CD4-positive, alpha-beta memory T cell (primary cell): ENCODE data around the gene STK39. TPM values are rescaled to one million over a fixed set of nuclear protein-coding genes. Genes with fewer than 3 reads are reported as not detected.
A peak's percentile ranks its signal among the peaks of the same experiment; 100 is the strongest.

ENCODE experiments used
- CTCF ChIA-PET: fragments of 350-600 bp; sonication (Branson Sonifier 250); formaldehyde crosslinking; loops from one replicate; lab custom pipeline; 2021; ENCODE audit warnings: inconsistent platforms; ENCODE audit not compliant: partially characterized antibody; lab: Charles Lee
- POLR2A ChIA-PET: fragments of 350-600 bp; sonication (Branson Sonifier 250); formaldehyde crosslinking; loops from one replicate; lab custom pipeline; 2021; ENCODE audit not compliant: partially characterized antibody; lab: Charles Lee
- DNase-seq, 5 donors: peaks; one replicate each; pipeline versions ENCODE4 v3.0.0 to v3.0.0-alpha.2; 2020 to 2022; ENCODE audit warnings: mixed read lengths in 1 of 5
- H3K27ac ChIP-seq: one replicate; pipeline ENCODE4 v1.7.0; 2013; ENCODE audit warnings: low read depth, low read length
- H3K27me3 ChIP-seq: 2 replicates; pipeline ENCODE4 v1.7.0; 2013; ENCODE audit warnings: mild to moderate bottlenecking, low read length, moderate library complexity; ENCODE audit not compliant: insufficient read depth
- H3K36me3 ChIP-seq: 2 replicates; pipeline ENCODE4 v1.7.0; 2013; ENCODE audit warnings: mild to moderate bottlenecking, low read length, moderate library complexity; ENCODE audit not compliant: insufficient read depth
- H3K4me1 ChIP-seq: 2 replicates; pipeline ENCODE4 v1.7.0; 2013; ENCODE audit warnings: mild to moderate bottlenecking, low read length, moderate library complexity; ENCODE audit not compliant: insufficient read depth
- H3K4me3 ChIP-seq, 2 donors: one replicate each; pipeline ENCODE4 v1.7.0; 2013; ENCODE audit warnings: low read length in 2 of 2, mild to moderate bottlenecking in 1 of 2
- H3K9me3 ChIP-seq, 2 donors: one replicate each; pipeline ENCODE4 v1.7.0; 2013; ENCODE audit warnings: low read length in 2 of 2, control low read depth in 1 of 2; ENCODE audit not compliant: control insufficient read depth in 1 of 2
- H3K27ac Mint-ChIP-seq, 7 donors: one replicate each; pipeline ENCODE4 v1.8.0; 2020 to 2021; ENCODE audit warnings: mixed read lengths in 7 of 7, mild to moderate bottlenecking in 6 of 7, inconsistent platforms in 3 of 7, moderate library complexity in 3 of 7
- H3K27me3 Mint-ChIP-seq, 2 donors: one replicate each; pipeline ENCODE4 v1.8.0; 2020 to 2021; ENCODE audit warnings: mixed read lengths in 2 of 2
- H3K36me3 Mint-ChIP-seq, 2 donors: one replicate each; pipeline ENCODE4 v1.8.0; 2020 to 2021; ENCODE audit warnings: mixed read lengths in 2 of 2, inconsistent platforms in 1 of 2, mild to moderate bottlenecking in 1 of 2
- H3K4me1 Mint-ChIP-seq, 4 donors: one replicate each; pipeline ENCODE4 v1.8.0; 2020 to 2021; ENCODE audit warnings: mixed read lengths in 4 of 4, mild to moderate bottlenecking in 1 of 4
- H3K4me3 Mint-ChIP-seq, 8 donors: one replicate each; pipeline ENCODE4 v1.8.0; 2020 to 2021; ENCODE audit warnings: mixed read lengths in 8 of 8, mild to moderate bottlenecking in 7 of 8, moderate library complexity in 6 of 8, inconsistent platforms in 3 of 8
- H3K9me3 Mint-ChIP-seq, 8 donors: one replicate each; pipeline ENCODE4 v1.8.0; 2020 to 2021; ENCODE audit warnings: mixed read lengths in 8 of 8, mild to moderate bottlenecking in 5 of 8, inconsistent platforms in 3 of 8, moderate library complexity in 1 of 8
- intact Hi-C: fragments of 100-400 bp; cut with micrococcal nuclease; formaldehyde crosslinking; loops from one replicate; pipeline ENCODE4 v1.15.1; 2023
- polyA plus RNA-seq, 2 donors: library from polyadenylated mRNA; unstranded; fragments of 300-500 nt; fragmentation: Illumina TruSeq; gene quantifications; one replicate each; pipeline ENCODE4 v1.2.3, GENCODE V29; 2021
- total RNA-seq, 2 experiments: library from RNA; stranded (reverse); gene quantifications; one replicate each; pipeline ENCODE4 v1.2.3, GENCODE V29; 2021

The STK39 gene
- total and polyA plus RNA-seq, 4 experiments from 2014 or later, result 4.9 to 27.3 (median 18.2) TPM

- Mint-ChIP-seq H3K4me3 (no peak overlapping the region), H3K4me1 (peaks cover 0 to 4% (median 1%) of the 10 kb centered on the region in 4 donors), H3K27me3 (no peaks in the 10 kb centered on the region), H3K36me3 (peaks cover 38 to 41% of the 10 kb centered on the region in 2 donors), H3K9me3 (no peaks in the 10 kb centered on the region), H3K27ac (no peak overlapping the region)
- Histone ChIP-seq H3K27ac (no peak overlapping the region), H3K36me3 (no peaks in the 10 kb centered on the region), H3K9me3 (no peaks in the 10 kb centered on the region), H3K4me1 (no peaks in the 10 kb centered on the region), H3K4me3 (no peak overlapping the region), H3K27me3 (no peaks in the 10 kb centered on the region)
- intact Hi-C loops, result no loop called here
- ChIA-PET POLR2A (no interaction called here), CTCF (no interaction called here)
- DNase-seq, result no peak
Observed at GRCh38 chr2:168114040-168114439, 133.4 kb downstream of the STK39 start.

GRCh38 chr2:168107322-168107721 is 140.1 kb downstream of the STK39 start:
- H3K36me3 Mint-ChIP-seq, result peaks cover 46 to 48% of the 10 kb centered on the region in 2 donors

GRCh38 chr2:168105127-168105683 is 142.2 kb downstream of the STK39 start:
- CTCF ChIA-PET, result interaction anchor here (1.2 to 3.5 kb wide), 2 partner anchors 10 to 13 kb away, joined by 3 to 32 read pairs; no protein-coding TSS in a partner anchor
- Histone ChIP-seq H3K4me3 (no peak overlapping the region), H3K27ac (no peak overlapping the region), H3K9me3 (no peaks in the 10 kb centered on the region), H3K4me1 (no peaks in the 10 kb centered on the region), H3K36me3 (peaks cover 4% of the 10 kb centered on the region), H3K27me3 (no peaks in the 10 kb centered on the region)
- Mint-ChIP-seq H3K4me1 (peaks cover 0 to 4% (median 2%) of the 10 kb centered on the region in 4 donors), H3K36me3 (peaks cover 49 to 50% of the 10 kb centered on the region in 2 donors), H3K27ac (no peak overlapping the region), H3K9me3 (peaks cover 0 to 2% (median 0%) of the 10 kb centered on the region in 8 donors), H3K4me3 (no peak overlapping the region), H3K27me3 (no peaks in the 10 kb centered on the region)
- intact Hi-C loops, result no loop called here
- DNase-seq, result no peak
- POLR2A ChIA-PET, result no interaction called here

More at GRCh38 chr2:168107322-168107721, 140.1 kb downstream of the STK39 start:
- no peak overlapping the region for H3K4me3 ChIP-seq
- no peak for DNase-seq
- POLR2A ChIA-PET, result no interaction called here
- Mint-ChIP-seq H3K27me3 (no peaks in the 10 kb centered on the region), H3K9me3 (peaks cover 0 to under 1% (median 0%) of the 10 kb centered on the region in 8 donors), H3K27ac (no peak overlapping the region), H3K4me3 (no peak overlapping the region), H3K4me1 (peaks cover 0 to 4% (median 3%) of the 10 kb centered on the region in 4 donors)
- CTCF ChIA-PET, result interaction anchor here (3.5 kb wide), 1 partner anchor 11 kb away, joined by 32 read pairs; no protein-coding TSS in a partner anchor
- no peaks in the 10 kb centered on the region for H3K4me1 ChIP-seq
- H3K36me3 ChIP-seq, result peaks cover 4% of the 10 kb centered on the region
- intact Hi-C loops, result no loop called here
- no peaks in the 10 kb centered on the region for H3K27me3 ChIP-seq
- no peak overlapping the region for H3K27ac ChIP-seq
- H3K9me3 ChIP-seq, result no peaks in the 10 kb centered on the region

- Histone ChIP-seq H3K27me3 (no peaks in the 10 kb centered on the region), H3K9me3 (no peaks in the 10 kb centered on the region), H3K4me3 (no peak overlapping the region), H3K4me1 (no peaks in the 10 kb centered on the region), H3K27ac (no peak overlapping the region), H3K36me3 (no peaks in the 10 kb centered on the region)
- DNase-seq, result no peak
- ChIA-PET CTCF (no interaction called here), POLR2A (no interaction called here)
- H3K9me3 Mint-ChIP-seq, result peaks cover 0 to 2% (median 0%) of the 10 kb centered on the region in 8 donors
- H3K27me3 Mint-ChIP-seq, result no peaks in the 10 kb centered on the region
- H3K4me3 Mint-ChIP-seq, result no peak overlapping the region
- H3K36me3 Mint-ChIP-seq, result peaks cover 29 to 34% of the 10 kb centered on the region in 2 donors
- H3K4me1 Mint-ChIP-seq, result peaks cover 0 to 3% (median 0%) of the 10 kb centered on the region in 4 donors
- intact Hi-C loops, result no loop called here
- no peak overlapping the region for H3K27ac Mint-ChIP-seq
Observed at GRCh38 chr2:168097431-168097830, 150.0 kb downstream of the STK39 start.

GRCh38 chr2:168096158-168096557 is 151.2 kb downstream of the STK39 start:
- intact Hi-C loops, result no loop called here

GRCh38 chr2:168091986-168092385 is 155.4 kb downstream of the STK39 start:
- Mint-ChIP-seq H3K27ac (no peak overlapping the region), H3K4me1 (peaks cover 11 to 21% (median 20%) of the 10 kb centered on the region in 4 donors), H3K4me3 (no peak overlapping the region), H3K27me3 (no peaks in the 10 kb centered on the region), H3K9me3 (no peaks in the 10 kb centered on the region), H3K36me3 (peaks cover 15 to 18% of the 10 kb centered on the region in 2 donors)
- H3K4me1 ChIP-seq, result peaks cover 22% of the 10 kb centered on the region
- H3K36me3 ChIP-seq, result no peaks in the 10 kb centered on the region
- no peak overlapping the region for H3K27ac ChIP-seq
- DNase-seq, result no peak
- intact Hi-C loops, result no loop called here
- no peaks in the 10 kb centered on the region for H3K9me3 ChIP-seq
- H3K4me3 ChIP-seq, result no peak overlapping the region
- ChIA-PET POLR2A (no interaction called here), CTCF (interaction anchor here (1.0 to 1.7 kb wide), 2 partner anchors 9 to 27 kb away, joined by 3 to 9 read pairs; no protein-coding TSS in a partner anchor)
- H3K27me3 ChIP-seq, result no peaks in the 10 kb centered on the region

More at GRCh38 chr2:168096158-168096557, 151.2 kb downstream of the STK39 start:
- peaks cover 0 to 4% (median under 1%) of the 10 kb centered on the region in 4 donors for H3K4me1 Mint-ChIP-seq
- no peaks in the 10 kb centered on the region for H3K9me3 Mint-ChIP-seq
- H3K27ac Mint-ChIP-seq, result no peak overlapping the region
- H3K27ac ChIP-seq, result no peak overlapping the region
- H3K27me3 ChIP-seq, result no peaks in the 10 kb centered on the region
- H3K4me1 ChIP-seq, result no peaks in the 10 kb centered on the region
- no peaks in the 10 kb centered on the region for H3K9me3 ChIP-seq
- ChIA-PET POLR2A (no interaction called here), CTCF (no interaction called here)
- H3K4me3 Mint-ChIP-seq, result no peak overlapping the region
- H3K36me3 ChIP-seq, result no peaks in the 10 kb centered on the region
- H3K4me3 ChIP-seq, result no peak overlapping the region
- H3K27me3 Mint-ChIP-seq, result no peaks in the 10 kb centered on the region
- peaks cover 21 to 27% of the 10 kb centered on the region in 2 donors for H3K36me3 Mint-ChIP-seq
- no peak for DNase-seq

GRCh38 chr2:168090366-168091135 is 156.8 kb downstream of the STK39 start:
- Histone ChIP-seq H3K9me3 (no peaks in the 10 kb centered on the region), H3K27me3 (no peaks in the 10 kb centered on the region), H3K27ac (no peak overlapping the region), H3K4me1 (peaks cover 22% of the 10 kb centered on the region), H3K36me3 (peaks cover 4% of the 10 kb centered on the region), H3K4me3 (no peak overlapping the region)
- H3K4me1 Mint-ChIP-seq, result peaks cover 11 to 26% (median 21%) of the 10 kb centered on the region in 4 donors
- intact Hi-C loops, result no loop called here
- H3K27ac Mint-ChIP-seq, result peak overlapping the region in 6 of 7 donors; percentile 32 to 83 (median 51)
- CTCF ChIA-PET, result no interaction called here
- H3K9me3 Mint-ChIP-seq, result no peaks in the 10 kb centered on the region
- DNase-seq, result no peak
- H3K27me3 Mint-ChIP-seq, result no peaks in the 10 kb centered on the region
- H3K36me3 Mint-ChIP-seq, result peaks cover 13 to 27% of the 10 kb centered on the region in 2 donors
- H3K4me3 Mint-ChIP-seq, result peak overlapping the region in 1 of 8 donors; percentile 6
- POLR2A ChIA-PET, result no interaction called here
